Measurements from ENCODE around the gene EPHA6.
"Not testable (repeated sequence)": the region's sequence is repeated elsewhere in the genome, so short reads cannot be mapped to it uniquely, and the experiment has no call there.

EPHA6 gene

GRCh38 chr3:97265237-97266005, 451.0 kb downstream of the EPHA6 start:
- DNase-seq (ENCODE audit: low read depth in 3 of 3, low spot score in 1 of 3), result no peak

DNA sequence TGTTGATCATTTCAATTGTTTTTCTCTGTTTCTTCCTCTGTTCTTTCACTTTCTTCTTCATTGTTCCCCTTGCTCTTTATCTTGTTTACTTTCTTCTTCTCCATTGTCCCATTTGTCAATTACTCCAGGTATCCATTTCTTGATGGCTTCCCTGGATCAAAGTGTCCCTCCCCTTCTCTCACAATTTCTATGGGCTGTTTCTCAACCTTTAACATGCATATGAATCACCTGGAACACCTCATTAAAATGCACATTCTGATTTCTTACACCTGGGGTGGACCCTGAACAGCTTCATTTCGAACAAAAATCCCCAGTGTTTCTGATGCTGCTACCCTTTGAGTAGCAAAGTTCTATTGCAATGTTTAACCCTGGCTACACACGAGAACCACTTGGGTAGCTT, 454.8 kb downstream of the EPHA6 start:
- no peak for DNase-seq (ENCODE audit: low read depth in 3 of 3, low spot score in 1 of 3)

DNA sequence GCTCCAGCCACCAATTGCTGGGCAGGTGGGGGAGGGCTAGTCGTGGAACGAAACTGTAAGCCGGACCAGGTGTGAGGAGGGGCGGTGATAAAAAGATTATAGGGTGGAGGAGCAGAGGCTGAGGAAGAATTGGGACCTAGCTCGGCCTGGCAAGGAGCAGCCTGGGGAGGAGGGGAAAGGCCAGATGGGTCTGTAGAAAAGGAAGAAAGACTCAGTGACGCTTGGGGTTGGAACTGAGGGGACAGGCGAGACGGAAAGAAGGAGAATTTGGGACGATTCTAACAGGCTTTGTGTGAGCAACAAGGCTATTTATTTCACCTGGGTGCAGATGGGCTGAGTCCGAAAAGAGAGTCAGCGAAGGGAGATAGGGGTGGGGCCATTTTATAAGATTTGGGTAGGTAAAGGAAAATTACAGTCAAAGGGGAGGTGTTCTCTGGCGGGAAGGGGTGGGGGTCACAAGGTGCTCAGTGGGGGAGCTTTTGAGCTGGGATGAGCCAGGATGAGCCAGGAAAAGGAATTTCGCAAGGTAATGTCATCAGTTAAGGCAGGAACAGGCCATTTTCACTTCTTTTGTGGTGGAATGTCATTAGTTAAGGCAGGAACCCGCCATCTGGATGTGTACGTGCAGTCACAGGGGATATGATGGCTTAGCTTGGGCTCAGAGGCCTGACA, 462.6 kb downstream of the EPHA6 start:
- not testable (repeated sequence) for DNase-seq (ENCODE audit: low read depth in 3 of 3, low spot score in 1 of 3)

- DNase-seq (ENCODE audit: low read depth in 3 of 3, low spot score in 1 of 3), result no peak
Measured at GRCh38 chr3:97277708-97278107, 463.3 kb downstream of the EPHA6 start.

GRCh38 chr3:97278506-97278905, 464.1 kb downstream of the EPHA6 start:
- DNase-seq (ENCODE audit: low read depth in 3 of 3, low spot score in 1 of 3), result no peak

DNA sequence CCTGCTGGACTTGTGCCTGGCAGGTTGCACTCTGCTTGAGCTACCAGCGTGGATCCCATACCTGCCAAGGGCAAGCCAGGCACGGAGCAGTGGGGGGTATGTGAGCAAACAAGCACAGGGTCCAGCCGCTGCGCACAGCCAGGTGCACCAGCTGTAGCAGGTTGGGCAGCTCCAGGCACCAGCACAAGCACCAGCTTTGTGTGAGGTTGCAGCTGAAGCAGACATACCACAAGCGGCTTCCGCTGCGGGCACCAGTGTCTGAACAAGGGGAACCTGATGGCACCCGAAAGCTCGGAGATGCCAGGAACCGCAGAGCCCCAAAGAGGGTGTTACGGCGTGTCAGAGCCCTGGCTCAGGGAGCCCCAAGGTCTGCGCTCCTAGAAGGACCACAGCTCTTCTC, 477.5 kb downstream of the EPHA6 start:
- DNase-seq (ENCODE audit: low read depth in 3 of 3, low spot score in 1 of 3), result no peak

- DNase-seq (ENCODE audit: low read depth in 3 of 3, low spot score in 1 of 3), result no peak
Measured at GRCh38 chr3:97293596-97294131, 479.3 kb downstream of the EPHA6 start.

- DNase-seq (ENCODE audit: low read depth in 3 of 3, low spot score in 1 of 3), result no peak
Measured at GRCh38 chr3:97297032-97297431, 482.6 kb downstream of the EPHA6 start.

- no peak for DNase-seq (ENCODE audit: low read depth in 3 of 3, low spot score in 1 of 3)
Measured at GRCh38 chr3:97301114-97301513, 486.7 kb downstream of the EPHA6 start.

DNA sequence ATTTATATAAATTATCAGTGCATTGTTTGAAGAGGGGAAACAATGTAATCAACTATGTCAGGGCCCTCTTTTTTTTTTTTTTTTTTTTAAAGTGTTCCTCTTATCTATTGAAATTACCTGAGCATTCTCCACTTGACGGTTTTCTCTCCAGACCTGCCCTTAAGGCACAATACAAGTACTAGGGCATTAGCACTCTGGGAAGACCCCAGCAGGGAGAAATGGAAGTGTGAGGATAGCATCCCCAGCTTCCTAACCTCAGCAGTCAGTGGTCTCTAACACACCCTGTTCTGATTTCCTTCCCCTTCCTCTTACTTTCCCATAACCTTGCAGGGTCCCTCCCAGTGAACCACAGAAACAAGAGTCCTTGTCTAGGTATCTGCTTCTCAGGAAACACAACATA, 491.8 kb downstream of the EPHA6 start:
- DNase-seq (ENCODE audit: low read depth in 3 of 3, low spot score in 1 of 3), result no peak

DNA sequence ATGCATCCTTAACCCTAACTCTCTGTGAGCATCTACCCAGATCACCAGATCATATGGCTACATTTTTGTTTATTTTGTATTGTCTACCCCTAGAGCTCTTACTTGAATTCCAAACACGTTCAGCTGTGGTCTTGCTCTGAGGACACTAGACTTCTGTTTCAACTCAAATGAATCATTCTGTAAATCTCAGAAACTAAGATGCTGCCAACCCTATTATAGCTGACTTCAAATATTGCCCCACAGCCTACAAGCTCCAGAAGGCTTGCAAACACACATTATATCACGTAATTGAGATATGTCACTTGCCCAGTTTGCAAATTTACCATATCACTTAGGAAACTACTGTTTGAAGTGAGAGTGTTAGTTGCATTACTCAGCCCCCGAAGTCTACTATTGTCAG, 524.0 kb downstream of the EPHA6 start:
- DNase-seq (ENCODE audit: low read depth in 3 of 3, low spot score in 1 of 3), result no peak

- DNase-seq (ENCODE audit: low read depth in 3 of 3, low spot score in 1 of 3), result no peak
Measured at GRCh38 chr3:97340940-97341339, 526.5 kb downstream of the EPHA6 start.

DNA sequence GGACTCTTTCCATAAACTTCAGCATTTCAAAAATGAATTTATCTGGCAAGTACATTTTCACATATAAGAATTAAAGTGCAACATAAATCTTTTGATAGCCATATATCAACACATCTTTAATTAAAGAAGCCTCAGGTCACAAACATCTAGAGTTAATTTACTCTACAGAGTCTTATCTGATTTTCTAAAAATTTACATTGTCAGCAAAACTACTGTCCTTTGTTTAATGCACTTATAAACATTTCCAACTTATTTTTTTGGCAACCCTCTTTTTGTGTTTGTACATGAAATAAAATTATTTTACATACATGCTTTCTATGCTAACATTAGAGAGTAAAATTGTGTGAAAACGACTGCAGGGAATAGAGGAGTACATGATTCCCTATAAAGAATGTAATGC, 533.4 kb downstream of the EPHA6 start:
- no peak for DNase-seq (ENCODE audit: low read depth in 3 of 3, low spot score in 1 of 3)

DNA sequence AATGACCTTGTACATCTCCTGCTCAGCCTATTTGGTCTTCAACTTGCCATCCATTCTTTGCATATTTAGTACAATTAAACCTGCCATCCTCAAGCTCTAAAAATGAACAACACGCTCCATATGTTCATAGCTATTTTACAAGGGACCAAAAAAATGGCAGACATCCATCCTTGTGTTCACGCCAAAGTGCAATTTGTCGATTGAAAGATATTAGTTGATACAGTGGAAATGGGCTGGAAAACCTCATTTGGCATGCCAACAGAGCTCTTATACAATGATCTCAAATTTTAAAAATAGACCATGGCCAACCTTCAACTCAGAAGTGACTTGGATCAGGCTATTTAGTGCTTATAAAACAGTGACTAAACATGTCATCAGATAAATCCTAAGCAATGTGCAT, 536.6 kb downstream of the EPHA6 start:
- no peak for DNase-seq (ENCODE audit: low read depth in 3 of 3, low spot score in 1 of 3)

DNA sequence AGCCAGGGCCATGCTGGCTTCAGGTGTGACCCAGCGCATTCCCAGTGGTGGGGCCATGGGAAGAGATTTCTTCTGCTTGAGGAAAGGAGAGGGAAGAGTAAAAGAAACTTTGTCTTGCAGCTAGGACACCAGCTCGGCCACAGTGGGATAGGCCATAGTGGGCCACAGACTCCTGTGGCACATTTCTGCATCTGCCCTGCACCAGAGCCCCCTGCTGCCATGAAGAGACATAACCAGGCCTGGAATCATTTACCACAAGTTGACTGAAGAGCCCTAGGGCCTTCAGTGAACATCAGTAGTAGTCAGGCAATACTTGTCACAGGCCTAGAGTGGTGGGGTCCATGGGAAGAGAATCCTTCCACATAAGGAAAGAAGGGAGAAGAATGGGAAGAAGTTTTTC, 538.8 kb downstream of the EPHA6 start:
- DNase-seq (ENCODE audit: low read depth in 3 of 3, low spot score in 1 of 3), result no peak

DNA sequence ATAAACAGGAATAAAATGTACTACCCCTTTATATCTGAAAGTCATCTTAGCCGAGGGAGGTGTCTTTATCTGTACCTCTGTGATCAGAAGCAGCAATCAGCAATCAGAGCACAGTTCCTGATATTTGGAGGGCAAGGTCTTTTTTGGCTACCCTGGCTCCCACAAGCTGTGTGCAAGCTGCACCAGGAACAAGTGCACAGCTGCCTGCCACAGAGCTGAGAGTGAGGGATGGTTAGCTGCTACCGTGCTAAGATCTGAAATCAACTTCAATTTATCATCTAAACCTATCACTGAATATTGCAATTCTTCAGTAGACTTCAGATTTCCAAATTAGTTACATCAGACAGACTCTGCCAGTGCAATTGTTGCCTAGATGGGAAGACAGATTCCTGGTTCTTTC, 545.6 kb downstream of the EPHA6 start:
- DNase-seq (ENCODE audit: low read depth in 3 of 3, low spot score in 1 of 3), result no peak

GRCh38 chr3:97360804-97361203, 546.4 kb downstream of the EPHA6 start:
- no peak for DNase-seq (ENCODE audit: low read depth in 3 of 3, low spot score in 1 of 3)

- no peak for DNase-seq (ENCODE audit: low read depth in 3 of 3, low spot score in 1 of 3)
Measured at GRCh38 chr3:97384583-97384982, 570.2 kb downstream of the EPHA6 start.

DNA sequence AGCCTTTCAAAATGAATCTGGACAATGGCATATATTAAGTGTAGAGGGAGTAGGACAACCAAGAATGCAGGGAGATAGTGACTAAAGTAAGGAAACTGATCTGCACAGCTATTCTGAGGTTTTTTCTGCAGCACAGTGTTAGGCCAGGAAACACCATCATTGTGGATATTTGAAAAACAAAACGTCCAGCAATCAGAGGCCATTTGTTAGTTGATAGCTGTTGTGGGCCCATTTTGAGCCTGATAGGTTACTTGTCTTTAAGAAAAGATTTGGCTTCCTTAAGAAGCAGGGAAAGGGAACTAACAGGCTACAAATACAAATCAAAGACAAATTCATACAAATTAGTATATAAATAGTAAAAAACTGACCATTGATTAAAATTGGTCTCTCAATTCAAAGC, 574.4 kb downstream of the EPHA6 start:
- no peak for DNase-seq (ENCODE audit: low read depth in 3 of 3, low spot score in 1 of 3)

- DNase-seq (ENCODE audit: low read depth in 3 of 3, low spot score in 1 of 3), result no peak
Measured at GRCh38 chr3:97389936-97390335, 575.5 kb downstream of the EPHA6 start.

DNA sequence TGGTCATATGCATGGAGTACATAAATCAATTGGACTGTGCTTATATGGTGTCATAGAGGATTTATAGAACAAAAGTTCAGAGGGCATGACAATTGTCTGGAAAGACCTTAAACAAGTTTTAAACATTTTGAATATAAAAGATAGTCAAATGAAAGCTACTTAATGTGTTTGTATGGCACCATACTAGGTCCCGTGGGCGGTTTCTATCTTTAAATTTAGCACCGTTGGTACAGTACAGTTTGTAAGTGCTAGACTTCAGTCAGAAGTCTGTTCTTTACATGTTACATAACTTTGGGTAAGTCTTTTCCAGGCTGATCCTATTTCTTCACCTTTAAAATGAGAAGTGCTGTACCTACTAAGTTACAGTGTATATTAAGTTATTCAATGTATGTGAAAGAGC, 576.8 kb downstream of the EPHA6 start:
- DNase-seq (ENCODE audit: low read depth in 3 of 3, low spot score in 1 of 3), result no peak

GRCh38 chr3:97409612-97410011, 595.2 kb downstream of the EPHA6 start:
- DNase-seq (ENCODE audit: low read depth in 3 of 3, low spot score in 1 of 3), result no peak

DNA sequence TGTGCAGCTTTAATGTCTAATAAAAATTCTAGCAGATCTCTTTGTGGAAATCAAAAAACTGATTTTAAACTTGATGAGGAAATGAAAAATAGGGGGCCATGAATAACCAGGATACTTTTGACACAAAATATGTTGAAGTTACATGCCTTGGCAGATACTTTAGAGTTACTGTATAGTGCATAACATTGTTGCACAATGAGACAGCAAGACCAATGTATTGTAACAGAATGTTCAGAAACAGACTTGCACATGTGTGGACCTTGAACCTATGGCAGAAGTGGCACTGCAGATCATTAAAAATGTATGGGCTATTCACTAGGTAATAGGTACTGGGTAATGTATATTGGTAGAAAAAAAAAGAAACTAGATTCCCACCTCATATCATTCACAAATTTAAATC, 607.2 kb downstream of the EPHA6 start:
- no peak for DNase-seq (ENCODE audit: low read depth in 3 of 3, low spot score in 1 of 3)
